Head of caudate nucleus (tissue), 42 donors: ENCODE data around the gene PRKCZ.
"Not testable (repeated sequence)": the region's sequence is repeated elsewhere in the genome, so short reads cannot be mapped to it uniquely, and the experiment has no call there.

Experiments used
- DNase-seq, 42 donors: peaks; one replicate each; pipeline versions ENCODE4 v3.0.0 to v3.0.0-alpha.2; 2020 to 2021; ENCODE audit warnings: mixed read lengths in 7 of 42
- intact Hi-C: fragments of 100-400 bp; cut with DNase I; formaldehyde crosslinking; loops from one replicate; pipeline ENCODE4 v1.15.0; 2022

The PRKCZ gene

DNA sequence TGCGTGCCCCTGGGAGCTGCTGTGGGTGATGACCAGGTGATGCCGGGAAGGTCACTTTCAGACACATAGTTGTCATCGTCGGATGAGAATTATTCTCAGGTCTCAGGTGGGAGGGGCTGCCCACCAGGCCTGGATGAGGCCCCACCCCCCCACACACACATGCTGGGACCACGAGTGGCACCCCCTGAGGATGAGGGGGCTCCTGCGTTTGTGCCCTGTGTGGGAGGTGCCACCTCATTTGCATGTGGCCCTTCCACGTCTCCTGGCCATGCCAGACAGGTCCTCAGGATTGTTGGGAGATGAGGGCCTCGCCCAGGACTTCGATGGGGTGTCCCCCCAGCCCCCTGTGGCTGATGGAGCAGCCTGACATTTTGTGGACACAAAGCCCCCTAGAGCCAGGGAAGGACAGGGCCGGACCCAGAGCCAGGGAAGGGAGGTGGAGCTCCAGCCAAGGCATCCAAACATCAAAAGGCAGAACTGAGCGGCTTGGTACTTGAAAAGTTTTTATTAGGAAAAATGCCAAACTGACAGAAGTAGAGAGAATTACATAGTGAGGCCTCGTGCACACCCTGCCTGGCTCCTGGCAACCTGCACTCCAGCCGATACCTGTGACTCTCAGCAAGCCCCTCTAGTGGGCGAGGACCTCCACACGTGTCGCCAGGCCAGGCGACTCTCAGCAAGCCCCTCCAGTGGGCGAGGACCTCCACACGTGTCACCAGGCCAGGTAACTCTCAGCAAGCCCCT is 55.7 kb downstream of the PRKCZ start:
- intact Hi-C loops = no loop called here
- peak in 4 of 42 donors; percentile 1 to 22 (median 2) for DNase-seq

- intact Hi-C loops = no loop called here
- DNase-seq = peak in 11 of 42 donors; percentile 34 to 74 (median 56)
These were observed 56.6 kb downstream of the PRKCZ start for GRCh38 chr1:2106659-2107405.

GRCh38 chr1:2107586-2108212 is 57.5 kb downstream of the PRKCZ start:
- DNase-seq = peak in 3 of 42 donors; percentile 1 to 24 (median 4)
- intact Hi-C loops = no loop called here

DNA sequence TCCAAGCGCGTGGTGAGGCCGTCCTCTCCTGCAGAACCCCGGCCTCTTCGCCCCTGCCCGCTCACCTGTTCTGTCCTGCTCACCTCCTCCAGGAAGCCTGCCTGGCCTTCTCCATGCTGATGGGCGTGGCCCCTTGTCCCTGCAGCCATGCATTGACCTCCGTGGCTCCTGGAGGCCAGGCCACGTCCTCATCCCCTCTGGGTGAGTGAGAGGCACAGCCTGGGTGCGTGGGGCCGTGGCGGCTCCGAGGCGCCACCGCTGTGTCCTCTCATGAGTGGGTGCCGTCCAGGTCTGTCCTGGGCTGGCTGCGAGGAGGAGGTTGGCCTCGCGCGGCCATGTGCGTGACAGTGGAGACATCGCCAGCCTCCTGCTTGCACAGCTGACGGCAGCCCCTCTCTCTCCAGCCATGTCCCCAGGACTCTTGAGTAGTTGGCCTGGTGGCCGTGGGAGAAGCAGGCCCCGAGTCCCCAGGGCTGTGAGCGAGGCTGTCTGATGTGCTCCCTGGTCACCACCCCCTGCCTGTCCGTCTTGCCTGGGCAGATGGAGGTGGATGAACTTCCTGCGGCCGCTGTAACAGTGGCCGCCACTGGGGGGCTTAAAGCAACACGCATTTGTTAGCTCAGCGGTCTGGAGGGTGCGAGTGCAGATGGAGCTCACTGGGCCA is 58.1 kb downstream of the PRKCZ start:
- DNase-seq = peak in 9 of 42 donors; percentile 1 to 74 (median 24)
- intact Hi-C loops = no loop called here

- intact Hi-C loops = no loop called here
- DNase-seq = peak in 5 of 42 donors; percentile 2 to 46 (median 39)
These were observed 58.8 kb downstream of the PRKCZ start for GRCh38 chr1:2108877-2109580.

DNA sequence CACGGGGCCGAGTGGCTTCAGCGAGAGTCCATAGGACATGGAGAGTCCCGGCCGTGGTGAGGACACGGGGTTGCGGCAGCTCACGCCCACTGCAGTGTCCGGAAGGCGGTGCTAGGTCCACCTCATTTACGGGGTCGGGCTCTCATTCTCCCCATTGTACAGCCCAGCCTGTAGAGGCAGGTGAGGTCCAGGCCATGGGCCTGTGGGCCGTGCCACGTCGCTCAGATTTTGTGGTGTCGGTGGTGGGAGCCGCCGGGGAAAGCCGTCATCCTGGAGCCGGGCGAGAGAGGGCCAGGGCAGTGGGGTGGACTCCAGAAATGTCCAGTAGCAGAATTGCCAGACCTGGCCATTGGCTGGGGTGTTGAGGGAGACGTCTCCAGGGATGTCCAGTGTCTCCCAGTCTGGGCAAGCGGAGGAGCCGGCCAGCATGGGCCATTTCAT is 59.4 kb downstream of the PRKCZ start:
- peak in 4 of 42 donors; percentile 1 to 12 (median 3) for DNase-seq
- intact Hi-C loops = no loop called here

DNA sequence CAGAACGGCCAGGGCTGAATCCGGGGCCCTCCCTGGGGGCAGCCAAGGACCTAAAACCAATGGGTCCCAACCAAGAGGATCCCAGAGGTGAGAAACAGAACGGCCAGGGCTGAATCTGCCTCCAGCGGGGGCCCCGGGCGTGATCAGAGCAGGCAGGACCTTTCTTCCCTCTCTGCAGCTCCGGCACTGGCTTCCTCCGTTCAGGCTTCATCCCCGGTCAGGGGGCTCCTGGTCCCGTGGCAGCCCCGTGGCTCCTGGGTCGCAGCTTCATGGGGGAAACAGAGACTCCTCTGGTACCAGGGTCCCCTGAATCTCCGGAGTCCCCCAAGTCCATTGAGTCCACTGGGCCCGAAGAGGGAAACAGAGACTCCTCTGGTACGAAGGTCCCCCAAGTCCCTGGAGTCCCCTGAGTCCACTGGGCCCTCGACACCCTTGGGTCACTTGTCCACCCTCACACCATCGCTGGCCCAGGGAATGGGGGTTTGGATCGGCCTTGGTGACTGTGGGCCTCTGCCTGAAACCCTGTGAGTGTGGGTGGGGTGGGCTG is 60.1 kb downstream of the PRKCZ start:
- intact Hi-C loops = no loop called here
- DNase-seq = peak in 5 of 42 donors; percentile 1 to 19 (median 3)

DNA sequence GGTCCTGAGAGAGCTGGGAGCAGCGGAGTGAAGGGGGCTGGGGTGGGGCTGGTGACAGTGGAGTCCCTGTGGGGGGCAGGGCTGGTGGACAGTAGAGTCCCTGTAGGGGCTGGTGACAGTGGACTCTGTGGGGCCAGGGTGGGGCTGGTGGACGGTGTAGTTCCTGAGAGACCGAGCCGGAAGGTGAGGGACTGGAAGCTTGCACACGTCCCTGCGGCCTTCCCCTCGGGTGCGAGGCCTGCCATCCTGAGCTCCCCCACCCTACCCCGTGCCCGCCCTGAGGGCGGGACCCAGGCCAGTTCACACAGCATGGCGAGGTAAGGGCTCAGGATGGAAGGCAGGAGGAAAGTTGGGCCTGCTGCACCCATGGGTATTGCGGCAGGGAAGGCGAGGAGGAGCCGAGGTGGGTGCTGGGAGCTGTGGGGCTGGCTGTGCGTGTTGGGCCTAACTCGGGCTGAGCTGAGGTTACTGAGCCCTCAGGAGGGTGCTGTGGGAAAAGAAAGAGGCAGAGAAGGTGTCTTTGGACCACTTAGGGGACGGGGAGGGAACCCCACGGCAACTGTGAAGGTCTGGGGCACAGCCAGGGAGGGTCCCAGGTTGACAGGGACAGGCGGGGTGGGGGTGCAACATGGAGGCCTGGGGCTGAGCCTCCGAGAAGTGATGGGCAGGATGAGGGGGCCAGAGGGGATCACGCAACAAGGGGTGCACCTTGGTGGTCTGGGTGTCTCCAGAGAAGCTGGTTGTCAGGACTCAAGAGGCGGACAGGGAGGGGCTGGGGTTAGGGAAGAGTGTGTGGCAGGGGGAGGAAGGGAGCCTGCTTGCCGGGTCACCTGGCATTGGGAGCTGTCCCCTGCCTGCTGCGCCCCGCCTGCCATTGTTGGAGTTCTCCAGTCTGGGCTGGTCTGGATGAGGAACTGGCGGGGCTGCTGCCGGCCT is 60.8 kb downstream of the PRKCZ start:
- DNase-seq = peak in 5 of 42 donors; percentile 1 to 25 (median 2)
- intact Hi-C loops = no loop called here

- DNase-seq = peak in 2 of 42 donors; percentile 1 to 3
- intact Hi-C loops = no loop called here
These were observed 61.4 kb downstream of the PRKCZ start for GRCh38 chr1:2111674-2112035.

GRCh38 chr1:2112280-2112701 is 62.1 kb downstream of the PRKCZ start:
- peak in 5 of 42 donors; percentile 1 to 29 (median 3) for DNase-seq
- intact Hi-C loops = no loop called here

DNA sequence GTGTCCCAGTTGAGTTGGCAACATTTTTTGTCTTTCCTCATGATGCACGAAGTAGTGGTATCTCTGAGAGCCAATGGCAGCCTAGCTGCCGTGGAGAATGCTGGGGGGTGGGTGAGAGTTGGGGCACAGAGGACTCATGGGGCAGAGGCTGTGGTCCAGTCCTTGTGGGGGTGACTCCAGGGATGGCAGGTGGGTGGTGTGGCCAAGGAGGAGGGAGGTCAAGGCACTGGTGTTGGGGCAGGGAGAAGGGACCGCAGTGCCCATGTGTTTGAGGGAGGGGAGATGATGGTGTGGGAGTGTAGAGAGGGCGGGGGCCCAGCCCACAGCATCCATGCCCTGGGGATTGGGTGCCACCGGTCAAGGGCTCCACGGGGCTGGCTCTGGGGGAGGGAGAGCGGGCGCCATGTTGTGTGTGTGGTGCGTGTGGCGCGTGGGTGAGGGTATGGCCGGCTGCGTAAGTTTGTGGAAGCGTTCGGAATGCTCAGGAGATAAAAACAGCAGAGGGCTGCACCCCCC is 63.5 kb downstream of the PRKCZ start:
- peak in 3 of 42 donors; percentile 2 to 25 (median 2) for DNase-seq
- intact Hi-C loops = no loop called here

DNA sequence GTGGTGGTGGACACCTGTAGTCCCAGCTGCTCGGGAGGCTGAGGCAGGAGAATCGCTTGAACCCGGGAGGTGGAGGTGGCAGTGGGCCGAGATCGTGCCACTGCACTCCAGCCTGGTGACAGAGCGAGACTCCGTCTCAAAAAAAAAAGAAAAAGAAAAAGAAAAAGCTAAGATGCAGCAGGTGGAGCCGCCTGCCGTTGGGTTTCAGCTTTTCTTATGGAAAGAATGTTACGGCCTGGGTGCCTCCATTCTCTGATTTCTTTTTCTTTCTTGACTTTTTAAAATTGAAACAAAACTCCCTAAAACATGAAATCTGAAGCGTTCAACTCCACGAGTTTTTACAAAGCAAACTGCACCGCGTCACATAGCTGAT is 64.4 kb downstream of the PRKCZ start:
- intact Hi-C loops = not testable (repeated sequence)
- DNase-seq = peak in 4 of 42 donors; percentile 1 to 29 (median 4)

- intact Hi-C loops = no loop called here
- peak in 6 of 42 donors; percentile 2 to 31 (median 3) for DNase-seq
These were observed 64.9 kb downstream of the PRKCZ start for GRCh38 chr1:2115008-2115641.

DNA sequence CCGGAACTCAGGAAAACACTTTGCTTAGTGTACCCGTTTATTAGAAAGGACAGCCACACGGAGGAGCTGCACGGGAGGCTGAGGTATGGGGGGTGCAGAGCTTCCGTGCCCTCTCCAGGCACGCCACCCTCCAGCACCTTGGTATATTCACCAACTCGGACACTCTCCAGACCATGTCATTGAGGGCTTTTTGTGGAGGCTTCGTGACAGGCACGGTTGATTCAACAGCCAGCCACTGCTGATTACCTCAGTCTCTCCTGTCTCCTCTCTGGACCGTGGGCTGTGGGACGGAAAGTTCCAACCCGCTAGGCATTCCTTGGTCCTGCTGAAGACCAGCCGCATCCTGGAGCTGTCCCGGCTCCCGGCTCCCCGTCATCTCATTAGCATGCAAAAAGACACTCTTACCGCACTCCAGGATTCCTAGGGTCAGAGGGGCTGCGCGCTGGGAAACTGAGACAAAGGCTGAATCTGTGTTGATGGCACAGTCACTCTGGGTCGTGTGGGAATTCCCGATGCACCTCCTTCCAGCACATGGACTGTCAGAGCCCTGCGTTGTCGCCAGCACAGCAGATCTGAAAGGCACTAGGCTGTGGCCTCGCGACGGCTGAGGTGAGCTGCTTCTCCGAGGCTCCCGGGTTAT is 65.6 kb downstream of the PRKCZ start:
- intact Hi-C loops = no loop called here
- DNase-seq = peak in 5 of 42 donors; percentile 2 to 31 (median 5)

DNA sequence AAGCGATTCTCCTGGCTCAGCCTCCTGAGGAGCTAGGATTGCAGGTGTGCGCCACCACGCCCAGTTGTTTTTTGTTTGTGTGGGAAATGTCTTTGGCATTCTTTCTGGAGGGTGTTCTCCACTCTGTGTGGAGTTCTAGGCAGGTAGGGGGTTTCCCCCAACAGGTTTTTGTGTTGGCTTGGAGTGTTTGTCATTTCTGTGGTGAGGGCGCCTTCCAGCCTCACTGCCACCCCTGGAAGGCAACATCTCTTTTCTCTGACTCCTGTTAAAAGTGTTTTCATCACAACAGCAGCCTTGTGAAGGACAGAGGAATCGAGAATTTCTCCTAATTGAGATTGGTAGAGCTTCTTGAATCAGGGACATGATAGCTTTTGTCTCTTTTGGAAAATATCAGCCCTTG is 69.7 kb downstream of the PRKCZ start:
- DNase-seq = no peak
- intact Hi-C loops = no loop called here

- intact Hi-C loops = no loop called here
- peak in 3 of 42 donors; percentile 0 to 7 (median 1) for DNase-seq
These were observed 71.0 kb downstream of the PRKCZ start for GRCh38 chr1:2121101-2121691.
